Measurements from ENCODE around the gene SERHL2.
"Not testable (repeated sequence)": the region's sequence is repeated elsewhere in the genome, so short reads cannot be mapped to it uniquely, and the experiment has no call there.

The SERHL2 gene

GRCh38 chr22:42603427-42603826 lies 49.7 kb downstream of the SERHL2 start:
- in situ Hi-C loops (cut with HindIII; ENCODE audit: low sequenced_read_pairs), result no loop called here

GRCh38 chr22:42604403-42604802 lies 50.6 kb downstream of the SERHL2 start:
- in situ Hi-C loops (cut with HindIII; ENCODE audit: low sequenced_read_pairs), result no loop called here

- in situ Hi-C loops (cut with HindIII; ENCODE audit: low sequenced_read_pairs), result not testable (repeated sequence)
Measured at GRCh38 chr22:42607641-42608040, 53.9 kb downstream of the SERHL2 start.

- in situ Hi-C loops (cut with HindIII; ENCODE audit: low sequenced_read_pairs), result no loop called here
Measured at GRCh38 chr22:42608136-42608822, 54.5 kb downstream of the SERHL2 start.

GRCh38 chr22:42608823-42609361 lies 55.1 kb downstream of the SERHL2 start:
- in situ Hi-C loops (cut with HindIII; ENCODE audit: low sequenced_read_pairs), result no loop called here

- in situ Hi-C loops (cut with HindIII; ENCODE audit: low sequenced_read_pairs), result no loop called here
Measured at GRCh38 chr22:42610186-42610585, 56.4 kb downstream of the SERHL2 start.

GRCh38 chr22:42611051-42611450 lies 57.3 kb downstream of the SERHL2 start:
- in situ Hi-C loops (cut with HindIII; ENCODE audit: low sequenced_read_pairs), result no loop called here

- in situ Hi-C loops (cut with HindIII; ENCODE audit: low sequenced_read_pairs), result no loop called here
Measured at GRCh38 chr22:42612336-42612735, 58.6 kb downstream of the SERHL2 start.

GRCh38 chr22:42613872-42614301 lies 60.1 kb downstream of the SERHL2 start:
- in situ Hi-C loops (cut with HindIII; ENCODE audit: low sequenced_read_pairs), result no loop called here

- in situ Hi-C loops (cut with HindIII; ENCODE audit: low sequenced_read_pairs), result no loop called here
Measured at GRCh38 chr22:42614312-42615091, 60.7 kb downstream of the SERHL2 start, which contains the start of gene POLDIP3. Gene POLDIP3, minus strand, starts transcription at chr22:42614883. Its CDS starts 26 bp downstream, at chr22:42614857.

GRCh38 chr22:42615092-42615859 lies 61.5 kb downstream of the SERHL2 start:
- in situ Hi-C loops (cut with HindIII; ENCODE audit: low sequenced_read_pairs), result no loop called here

GRCh38 chr22:42615860-42616175 lies 62.1 kb downstream of the SERHL2 start:
- in situ Hi-C loops (cut with HindIII; ENCODE audit: low sequenced_read_pairs), result not testable (repeated sequence)

- in situ Hi-C loops (cut with HindIII; ENCODE audit: low sequenced_read_pairs), result no loop called here
Measured at GRCh38 chr22:42617155-42617983, 63.6 kb downstream of the SERHL2 start.

GRCh38 chr22:42619261-42620063 lies 65.7 kb downstream of the SERHL2 start:
- in situ Hi-C loops (cut with HindIII; ENCODE audit: low sequenced_read_pairs), result no loop called here

GRCh38 chr22:42620084-42620483 lies 66.3 kb downstream of the SERHL2 start:
- in situ Hi-C loops (cut with HindIII; ENCODE audit: low sequenced_read_pairs), result no loop called here

GRCh38 chr22:42621505-42622002 lies 67.8 kb downstream of the SERHL2 start:
- in situ Hi-C loops (cut with HindIII; ENCODE audit: low sequenced_read_pairs), result no loop called here

GRCh38 chr22:42622061-42622710 lies 68.4 kb downstream of the SERHL2 start:
- in situ Hi-C loops (cut with HindIII; ENCODE audit: low sequenced_read_pairs), result no loop called here

GRCh38 chr22:42623301-42623751 lies 69.6 kb downstream of the SERHL2 start:
- in situ Hi-C loops (cut with HindIII; ENCODE audit: low sequenced_read_pairs), result no loop called here
